Measurements from ENCODE around the gene DTNB. TPM values are rescaled to one million over a fixed set of nuclear protein-coding genes. Genes with fewer than 3 reads are reported as not detected.
"Not testable (repeated sequence)": the region's sequence is repeated elsewhere in the genome, so short reads cannot be mapped to it uniquely, and the experiment has no call there.

DTNB gene
- total and polyA plus RNA-seq, 12 donors = 4.7 to 27.5 (median 9.4) TPM

DNA sequence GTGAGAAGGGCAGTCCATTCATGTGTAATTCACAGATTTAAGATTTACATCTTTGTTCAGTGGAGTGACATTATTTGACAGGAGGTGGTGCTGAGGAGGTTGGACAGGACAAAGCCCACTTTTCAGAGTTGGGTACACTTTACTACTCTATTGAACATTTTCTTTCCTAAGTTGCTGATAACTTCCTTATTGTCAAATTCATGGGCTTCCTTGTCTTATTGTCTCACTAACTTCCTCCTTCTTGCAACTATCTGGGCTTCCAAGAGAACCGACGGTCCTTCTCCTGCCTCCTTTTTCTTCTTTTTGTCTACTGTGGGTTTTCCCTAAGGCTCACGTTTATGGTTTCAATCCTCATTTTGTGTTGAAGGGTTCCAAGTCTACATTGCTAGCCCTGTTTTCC lies 263.9 kb downstream of the DTNB start:
- intact Hi-C loops (cut with DNase I) = no loop called here
- Histone ChIP-seq H3K36me3 (replicated peaks in 1 of 2) (no peaks in the 10 kb centered on the region), H3K9me3 (replicated peaks in 1 of 3) (no peaks in the 10 kb centered on the region), H3K4me3 (no peak overlapping the region), H3K27me3 (no peaks in the 10 kb centered on the region), H3K4me1 (replicated peaks in 1 of 2) (no peaks in the 10 kb centered on the region), H3K27ac (no peak overlapping the region)
- TF ChIP-seq CTCF (IDR thresholded peaks at IDR 0.05) = no peak
- no peak for TF ChIP-seq POLR2A (IDR thresholded peaks at IDR 0.05)
- WGBS, 4 donors = 71 to 86% (median 75%) methylated on average over 3 of the region's 3 CpGs
- no peak for DNase-seq

DNA sequence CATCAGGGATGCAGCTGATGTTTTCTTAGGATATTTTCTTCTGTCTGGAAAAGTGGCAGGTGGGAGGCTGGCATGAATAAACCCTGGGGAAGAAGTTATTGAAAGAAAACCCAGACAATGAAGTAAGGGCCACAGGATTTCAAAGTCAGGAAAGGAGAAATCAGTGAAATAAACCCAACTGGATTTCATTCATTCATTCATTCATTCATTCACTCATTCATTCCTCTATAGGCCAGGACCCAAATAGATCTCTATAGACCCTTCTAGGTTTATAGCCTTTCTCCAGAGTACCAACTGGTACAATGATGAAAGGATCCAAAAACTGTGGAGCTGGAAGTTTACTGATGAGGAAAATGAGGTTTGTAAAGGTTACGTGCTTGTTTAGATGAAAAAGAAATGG lies 264.3 kb downstream of the DTNB start:
- intact Hi-C loops (cut with DNase I) = no loop called here

GRCh38 chr2:25405611-25406295 lies 267.6 kb downstream of the DTNB start:
- H3K36me3 ChIP-seq (replicated peaks in 1 of 2) = no peaks in the 10 kb centered on the region
- no peak overlapping the region for H3K27ac ChIP-seq
- H3K4me1 ChIP-seq (replicated peaks in 1 of 2) = peaks cover 0 to 1% of the 10 kb centered on the region in 2 donors
- 88 to 95% (median 88%) methylated on average over 9 of the region's 9 CpGs for WGBS, 4 donors
- no peak for DNase-seq
- H3K4me3 ChIP-seq = no peak overlapping the region
- no peaks in the 10 kb centered on the region for H3K9me3 ChIP-seq (replicated peaks in 1 of 3)
- H3K27me3 ChIP-seq = no peaks in the 10 kb centered on the region
- TF ChIP-seq POLR2A (IDR thresholded peaks at IDR 0.05) (no peak), CTCF (IDR thresholded peaks at IDR 0.05) (no peak)
- intact Hi-C loops (cut with DNase I) = no loop called here

More for the DNA sequence above, 264.3 kb downstream of the DTNB start:
- DNase-seq = no peak
- Histone ChIP-seq H3K9me3 (replicated peaks in 1 of 3) (no peaks in the 10 kb centered on the region), H3K27me3 (no peaks in the 10 kb centered on the region), H3K4me1 (replicated peaks in 1 of 2) (no peaks in the 10 kb centered on the region), H3K36me3 (replicated peaks in 1 of 2) (no peaks in the 10 kb centered on the region), H3K27ac (no peak overlapping the region), H3K4me3 (no peak overlapping the region)
- 92 to 100% (median 100%) methylated on average over 1 of the region's 1 CpG for WGBS, 4 donors
- TF ChIP-seq POLR2A (IDR thresholded peaks at IDR 0.05) = no peak

DNA sequence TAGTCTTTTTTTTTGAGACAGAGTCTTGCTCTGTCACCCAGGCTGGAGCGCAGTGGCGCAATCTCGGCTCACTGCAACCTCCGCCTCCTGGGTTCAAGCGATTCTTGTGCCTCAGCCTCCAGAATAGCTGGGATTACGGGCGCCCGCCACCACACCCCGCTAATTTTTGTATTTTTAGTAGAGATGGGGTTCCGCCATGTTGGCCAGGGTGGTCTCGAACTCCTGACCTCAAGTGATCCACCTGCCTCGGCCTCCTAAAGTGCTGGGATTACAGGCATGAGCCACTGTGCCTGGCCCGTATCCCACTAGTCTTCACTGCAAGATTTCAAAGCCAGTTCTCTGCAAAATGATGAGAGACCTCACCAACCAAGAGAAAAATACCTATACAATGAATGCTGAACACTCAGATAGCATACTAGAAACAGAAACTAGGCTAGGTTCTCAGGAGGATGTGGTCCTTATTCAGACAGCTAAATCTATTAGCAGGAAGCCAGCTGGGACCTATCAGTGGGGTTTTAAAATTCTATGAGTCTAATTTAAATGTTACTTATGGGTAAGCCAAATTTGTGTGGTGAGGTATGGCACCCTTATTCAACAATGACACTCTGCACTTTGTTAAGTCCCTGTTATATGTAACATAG lies 270.1 kb downstream of the DTNB start:
- 87 to 99% (median 91%) methylated on average over 13 of the region's 13 CpGs for WGBS, 4 donors

GRCh38 chr2:25402477-25402876 lies 270.9 kb downstream of the DTNB start:
- DNase-seq = no peak
- H3K27me3 ChIP-seq = no peaks in the 10 kb centered on the region
- intact Hi-C loops (cut with DNase I) = no loop called here
- no peaks in the 10 kb centered on the region for H3K36me3 ChIP-seq (replicated peaks in 1 of 2)
- H3K4me1 ChIP-seq (replicated peaks in 1 of 2) = peaks cover 0 to 6% of the 10 kb centered on the region in 2 donors
- no peak overlapping the region for H3K27ac ChIP-seq
- TF ChIP-seq POLR2A (IDR thresholded peaks at IDR 0.05) = no peak
- TF ChIP-seq CTCF (IDR thresholded peaks at IDR 0.05) = no peak
- no peaks in the 10 kb centered on the region for H3K9me3 ChIP-seq (replicated peaks in 1 of 3)
- no peak overlapping the region for H3K4me3 ChIP-seq
- 86 to 90% (median 89%) methylated on average over 3 of the region's 3 CpGs for WGBS, 4 donors

More for the DNA sequence above, 270.1 kb downstream of the DTNB start:
- H3K27ac ChIP-seq; H3K9me3 ChIP-seq (replicated peaks in 1 of 3); H3K36me3 ChIP-seq (replicated peaks in 1 of 2); H3K4me3 ChIP-seq; H3K4me1 ChIP-seq (replicated peaks in 1 of 2); intact Hi-C loops (cut with DNase I); H3K27me3 ChIP-seq; DNase-seq: not testable (repeated sequence)
